ENCODE data around the gene SESTD1. TPM values are rescaled to one million over a fixed set of nuclear protein-coding genes. Genes with fewer than 3 reads are reported as not detected.

Gene SESTD1
- total and polyA plus RNA-seq, 2 of the 8 experiments (the other 6 are each of a cell fraction or from before 2014, with no cell fraction given) = 5.2 to 49.6 TPM

- Histone ChIP-seq H2BK120ac (replicated peaks; ENCODE audit: low read depth, low read length) (no peak overlapping the region), H2BK15ac (ENCODE audit: low read length) (no peak overlapping the region), H3K9ac (replicated peaks in 1 of 4; ENCODE audit: extremely low read depth in 1 of 4, low read depth in 3 of 4, low read length in 3 of 4) (peak overlapping the region in 1 of 4 experiments; percentile 63; a peak in 2 of 7 replicates), H3K27ac (ENCODE audit: low read depth, low read length) (no peak overlapping the region), H2BK5ac (ENCODE audit: low read depth, low read length) (no peak overlapping the region), H3K36me3 (ENCODE audit: control insufficient read depth in 2 of 4, insufficient read depth in 4 of 4, low read length in 3 of 4) (no peaks in the 10 kb centered on the region), H3K23me2 (ENCODE audit: low read depth, low read length) (peaks cover 6% of the 10 kb centered on the region; the same call in 1 of the 2 replicates), H4K5ac (ENCODE audit: insufficient read length, low read depth, low read length) (no peak overlapping the region), H3K79me1 (ENCODE audit: low read depth, low read length) (no peaks in the 10 kb centered on the region), H3K4ac (replicated peaks; ENCODE audit: insufficient read length, low read depth, low read length) (no peak overlapping the region), H3K4me1 (replicated peaks in 1 of 4; ENCODE audit: control insufficient read depth in 3 of 4, insufficient read depth in 4 of 4, low read length in 3 of 4) (no peaks in the 10 kb centered on the region; a peak in 3 of 7 replicates), H3K18ac (ENCODE audit: extremely low read depth, low read length) (no peak overlapping the region; the same call in 1 of the 2 replicates), H4K8ac (ENCODE audit: extremely low read depth, insufficient read depth, low read length) (no peak overlapping the region), H3K23ac (ENCODE audit: insufficient read length) (no peak overlapping the region), H2BK20ac (ENCODE audit: low read length) (no peak overlapping the region), H3K79me2 (ENCODE audit: control insufficient read depth in 1 of 2, insufficient read depth in 2 of 2, low read length in 2 of 2) (peaks cover 0 to 26% of the 10 kb centered on the region in 2 experiments; a peak in 2 of 4 replicates), H2AFZ (ENCODE audit: low read length) (peak overlapping the region; percentile 16; the same call in 1 of the 2 replicates), H3K27me3 (replicated peaks in 1 of 4; ENCODE audit: control insufficient read depth in 3 of 4, extremely low read depth in 1 of 4, insufficient read depth in 3 of 4, low read length in 3 of 4) (peaks cover 0 to 3% (median 0%) of the 10 kb centered on the region in 4 experiments; a peak in 1 of 7 replicates), H3K4me3 (ENCODE audit: extremely low read depth in 1 of 4, insufficient read depth in 2 of 4, low read depth in 3 of 4, low read length in 4 of 4) (peak overlapping the region; percentile 60 to 96 (median 84)), H3K9me3 (ENCODE audit: insufficient read depth in 2 of 2, low read depth in 1 of 2, low read length in 1 of 2) (no peaks in the 10 kb centered on the region), H2BK12ac (ENCODE audit: low read depth, low read length) (no peak overlapping the region), H3K56ac (replicated peaks; ENCODE audit: insufficient read length, low read depth, low read length) (no peak overlapping the region), H4K91ac (replicated peaks; ENCODE audit: insufficient read length, low read length) (no peak overlapping the region), H3K4me2 (ENCODE audit: insufficient read depth in 1 of 2, low read depth in 2 of 2, low read length in 2 of 2) (peak overlapping the region; percentile 59 to 91), H3K14ac (ENCODE audit: insufficient read length) (no peak overlapping the region), H2AK5ac (ENCODE audit: low read depth, low read length) (no peak overlapping the region), H4K20me1 (replicated peaks in 1 of 2; ENCODE audit: control insufficient read depth in 1 of 2, insufficient read depth in 2 of 2, low read length in 2 of 2) (no peaks in the 10 kb centered on the region)
- WGBS, 2 experiments (ENCODE audit: extremely low coverage in 1 of 2, insufficient coverage in 1 of 2, insufficient read length in 1 of 2, insufficient replicate concordance in 2 of 2, low coverage in 1 of 2, low lambda C conversion rate in 2 of 2, missing lambda C conversion rate in 1 of 2) = 59% methylated on average over 5 of the region's 5 CpGs; no CpG with 5 or more reads in 1 of the 2 experiments
- ChIA-PET POLR2A (ENCODE audit: partially characterized antibody) (interaction anchor here (0.6 kb wide), 1 partner anchor 1723 kb away, joined by 3 read pairs; no protein-coding TSS in a partner anchor), CTCF (ENCODE audit: partially characterized antibody) (interaction anchor here (0.6 kb wide), 1 partner anchor 137 kb away, joined by 3 read pairs; no protein-coding TSS in a partner anchor)
- peak; percentile 42 for FAIRE-seq
- DNase-seq (ENCODE audit: low read depth in 1 of 2, low spot score in 2 of 2) = no peak
- no peak for TF ChIP-seq SUZ12 (IDR thresholded peaks at IDR 0.05; ENCODE audit: low read length)
- no peak for TF ChIP-seq RAD21 (IDR thresholded peaks at IDR 0.05 in 1 of 2, conservative IDR thresholded peaks at IDR 0.05 in 1 of 2; ENCODE audit: low read depth in 2 of 2, low read length in 2 of 2)
- TF ChIP-seq JUND (IDR thresholded peaks at IDR 0.05; ENCODE audit: low read length) = no peak
- TF ChIP-seq TAF1 (IDR thresholded peaks at IDR 0.05; ENCODE audit: low read depth, low read length) = no peak
- TF ChIP-seq GTF2F1 (IDR thresholded peaks at IDR 0.05; ENCODE audit: borderline replicate concordance, low read depth, low read length) = no peak
- no peak for TF ChIP-seq EGR1 (IDR thresholded peaks at IDR 0.05; ENCODE audit: borderline replicate concordance, low read depth, low read length)
- TF ChIP-seq CBX8 (IDR thresholded peaks at IDR 0.05; ENCODE audit: borderline replicate concordance, low read depth, low read length) = no peak
- no peak for TF ChIP-seq RFX5 (IDR thresholded peaks at IDR 0.05; ENCODE audit: borderline replicate concordance, low read depth, low read length)
- TF ChIP-seq ATF3 (IDR thresholded peaks at IDR 0.05; ENCODE audit: insufficient read depth, low read depth, low read length) = no peak
- TF ChIP-seq BRCA1 (IDR thresholded peaks at IDR 0.05; ENCODE audit: low read depth, low read length) = no peak
- TF ChIP-seq POU5F1 (IDR thresholded peaks at IDR 0.05; ENCODE audit: low read depth, low read length) = no peak
- TF ChIP-seq POLR2A (IDR thresholded peaks at IDR 0.05; ENCODE audit: control extremely low read depth in 1 of 2, low read depth in 2 of 2, low read length in 2 of 2) = no peak
- no peak for TF ChIP-seq CEBPB (IDR thresholded peaks at IDR 0.05; ENCODE audit: low read depth, low read length)
Observed at GRCh38 chr2:179265082-179265510, 464 bp upstream of the SESTD1 start.
